Peyer's patch (tissue), 4 donors: ENCODE measurements around the gene ZNF765.

Experiments
- CTCF ChIP-seq, 6 experiments: fragments of 450-650 bp in 4 of 6; fragments of 200-600 bp in 2 of 6; sonication (generic) in 1 of 6; IDR thresholded peaks; one replicate each; pipeline ENCODE4 v1.5.1; 2017 to 2019; ENCODE audit warnings: antibody characterized with exemption in 6 of 6, mild to moderate bottlenecking in 3 of 6, moderate library complexity in 1 of 6
- POLR2A ChIP-seq, 2 donors: fragments of 450-650 bp; IDR thresholded peaks; one replicate each; pipeline ENCODE4 v1.5.1; 2017; ENCODE audit warnings: antibody characterized with exemption in 2 of 2, mild to moderate bottlenecking in 2 of 2, moderate library complexity in 2 of 2

GRCh38 chr19:53374288-53374687 is 20.7 kb upstream of the ZNF765 start:
- TF ChIP-seq POLR2A (IDR thresholded peaks at IDR 0.05) (no peak), CTCF (IDR thresholded peaks at IDR 0.05) (no peak)
